ENCODE results near the gene TAOK1. TPM values are rescaled to one million over a fixed set of nuclear protein-coding genes. Genes with fewer than 3 reads are reported as not detected.

TAOK1 gene
- total and polyA plus RNA-seq, 4 donors = 3.9 to 85.6 (median 45.9) TPM

GRCh38 chr17:29518359-29518758 lies 128.2 kb downstream of the TAOK1 start:
- peaks cover 0 to 3% of the 10 kb centered on the region in 2 donors for H3K36me3 ChIP-seq (ENCODE audit: control insufficient read depth in 1 of 2, insufficient read depth in 2 of 2, low read length in 1 of 2)
- intact Hi-C loops (cut with DNase I) = no loop called here

GRCh38 chr17:29524692-29525091 lies 134.5 kb downstream of the TAOK1 start:
- DNase-seq (no peak), ATAC-seq (ENCODE audit: low FRiP score) (no peak)
- H3K4me3 ChIP-seq (ENCODE audit: low read length in 2 of 2) = no peak overlapping the region
- WGBS, 2 donors = 83 to 87% methylated on average over 3 of the region's 3 CpGs
- intact Hi-C loops (cut with DNase I) = no loop called here
- no peaks in the 10 kb centered on the region for H3K27me3 ChIP-seq (ENCODE audit: control insufficient read depth in 1 of 2, insufficient read depth in 2 of 2, low read length in 1 of 2)
- H3K4me1 ChIP-seq (ENCODE audit: control insufficient read depth in 1 of 2, insufficient read depth in 2 of 2, low read length in 2 of 2) = no peaks in the 10 kb centered on the region
- no peaks in the 10 kb centered on the region for H3K9me3 ChIP-seq (ENCODE audit: control insufficient read depth, low read length)
- H3K27ac ChIP-seq (ENCODE audit: low read depth in 1 of 2, low read length in 2 of 2) = no peak overlapping the region
- peaks cover 0 to 3% of the 10 kb centered on the region in 2 donors for H3K36me3 ChIP-seq (ENCODE audit: control insufficient read depth in 1 of 2, insufficient read depth in 2 of 2, low read length in 1 of 2)

More at GRCh38 chr17:29518359-29518758, 128.2 kb downstream of the TAOK1 start:
- ATAC-seq (ENCODE audit: low FRiP score) = no peak
- no peaks in the 10 kb centered on the region for H3K27me3 ChIP-seq (ENCODE audit: control insufficient read depth in 1 of 2, insufficient read depth in 2 of 2, low read length in 1 of 2)
- no peak overlapping the region for H3K27ac ChIP-seq (ENCODE audit: low read depth in 1 of 2, low read length in 2 of 2)
- WGBS, 2 donors = 96 to 97% methylated on average over 1 of the region's 1 CpG
- H3K9me3 ChIP-seq (ENCODE audit: control insufficient read depth, low read length) = no peaks in the 10 kb centered on the region
- no peaks in the 10 kb centered on the region for H3K4me1 ChIP-seq (ENCODE audit: control insufficient read depth in 1 of 2, insufficient read depth in 2 of 2, low read length in 2 of 2)
- DNase-seq = no peak
- no peak overlapping the region for H3K4me3 ChIP-seq (ENCODE audit: low read length in 2 of 2)

- Histone ChIP-seq H3K4me3 (ENCODE audit: low read length in 2 of 2) (no peak overlapping the region), H3K27me3 (ENCODE audit: control insufficient read depth in 1 of 2, insufficient read depth in 2 of 2, low read length in 1 of 2) (no peaks in the 10 kb centered on the region), H3K9me3 (ENCODE audit: control insufficient read depth, low read length) (no peaks in the 10 kb centered on the region), H3K4me1 (ENCODE audit: control insufficient read depth in 1 of 2, insufficient read depth in 2 of 2, low read length in 2 of 2) (no peaks in the 10 kb centered on the region), H3K27ac (ENCODE audit: low read depth in 1 of 2, low read length in 2 of 2) (no peak overlapping the region), H3K36me3 (ENCODE audit: control insufficient read depth in 1 of 2, insufficient read depth in 2 of 2, low read length in 1 of 2) (peaks cover 5 to 6% of the 10 kb centered on the region in 2 donors)
- intact Hi-C loops (cut with DNase I) = no loop called here
- ATAC-seq (ENCODE audit: low FRiP score) (no peak), DNase-seq (no peak)
- WGBS, 2 donors = 92 to 94% methylated on average over 3 of the region's 3 CpGs
Observed at GRCh38 chr17:29526322-29526721, 136.2 kb downstream of the TAOK1 start.

GRCh38 chr17:29533976-29534375 lies 143.8 kb downstream of the TAOK1 start:
- DNase-seq (no peak), ATAC-seq (ENCODE audit: low FRiP score) (no peak)
- Histone ChIP-seq H3K4me1 (ENCODE audit: control insufficient read depth in 1 of 2, insufficient read depth in 2 of 2, low read length in 2 of 2) (no peaks in the 10 kb centered on the region), H3K36me3 (ENCODE audit: control insufficient read depth in 1 of 2, insufficient read depth in 2 of 2, low read length in 1 of 2) (peaks cover 5 to 10% of the 10 kb centered on the region in 2 donors), H3K4me3 (ENCODE audit: low read length in 2 of 2) (no peak overlapping the region), H3K9me3 (ENCODE audit: control insufficient read depth, low read length) (no peaks in the 10 kb centered on the region), H3K27me3 (ENCODE audit: control insufficient read depth in 1 of 2, insufficient read depth in 2 of 2, low read length in 1 of 2) (no peaks in the 10 kb centered on the region), H3K27ac (ENCODE audit: low read depth in 1 of 2, low read length in 2 of 2) (no peak overlapping the region)
- intact Hi-C loops (cut with DNase I) = no loop called here
- WGBS, 2 donors = 88 to 89% methylated on average over 8 of the region's 8 CpGs

- no peak for ATAC-seq (ENCODE audit: low FRiP score)
- no peaks in the 10 kb centered on the region for H3K9me3 ChIP-seq (ENCODE audit: control insufficient read depth, low read length)
- no peak overlapping the region for H3K4me3 ChIP-seq (ENCODE audit: low read length in 2 of 2)
- DNase-seq = no peak
- WGBS, 2 donors = 74 to 77% methylated on average over 4 of the region's 4 CpGs
- H3K4me1 ChIP-seq (ENCODE audit: control insufficient read depth in 1 of 2, insufficient read depth in 2 of 2, low read length in 2 of 2) = no peaks in the 10 kb centered on the region
- intact Hi-C loops (cut with DNase I) = no loop called here
- no peaks in the 10 kb centered on the region for H3K27me3 ChIP-seq (ENCODE audit: control insufficient read depth in 1 of 2, insufficient read depth in 2 of 2, low read length in 1 of 2)
- no peaks in the 10 kb centered on the region for H3K36me3 ChIP-seq (ENCODE audit: control insufficient read depth in 1 of 2, insufficient read depth in 2 of 2, low read length in 1 of 2)
- H3K27ac ChIP-seq (ENCODE audit: low read depth in 1 of 2, low read length in 2 of 2) = no peak overlapping the region
Observed at GRCh38 chr17:29544066-29544465, 153.9 kb downstream of the TAOK1 start.

- Histone ChIP-seq H3K4me1 (ENCODE audit: control insufficient read depth in 1 of 2, insufficient read depth in 2 of 2, low read length in 2 of 2) (no peaks in the 10 kb centered on the region), H3K4me3 (ENCODE audit: low read length in 2 of 2) (no peak overlapping the region), H3K27me3 (ENCODE audit: control insufficient read depth in 1 of 2, insufficient read depth in 2 of 2, low read length in 1 of 2) (no peaks in the 10 kb centered on the region), H3K36me3 (ENCODE audit: control insufficient read depth in 1 of 2, insufficient read depth in 2 of 2, low read length in 1 of 2) (no peaks in the 10 kb centered on the region), H3K9me3 (ENCODE audit: control insufficient read depth, low read length) (no peaks in the 10 kb centered on the region), H3K27ac (ENCODE audit: low read depth in 1 of 2, low read length in 2 of 2) (no peak overlapping the region)
- WGBS, 2 donors = 81 to 89% methylated on average over 1 of the region's 1 CpG
- intact Hi-C loops (cut with DNase I) = no loop called here
- ATAC-seq (ENCODE audit: low FRiP score) (no peak), DNase-seq (no peak)
Observed at GRCh38 chr17:29546085-29546484, 155.9 kb downstream of the TAOK1 start.

GRCh38 chr17:29546830-29547229 lies 156.7 kb downstream of the TAOK1 start:
- Histone ChIP-seq H3K4me1 (ENCODE audit: control insufficient read depth in 1 of 2, insufficient read depth in 2 of 2, low read length in 2 of 2) (no peaks in the 10 kb centered on the region), H3K36me3 (ENCODE audit: control insufficient read depth in 1 of 2, insufficient read depth in 2 of 2, low read length in 1 of 2) (no peaks in the 10 kb centered on the region), H3K27ac (ENCODE audit: low read depth in 1 of 2, low read length in 2 of 2) (no peak overlapping the region), H3K27me3 (ENCODE audit: control insufficient read depth in 1 of 2, insufficient read depth in 2 of 2, low read length in 1 of 2) (no peaks in the 10 kb centered on the region), H3K4me3 (ENCODE audit: low read length in 2 of 2) (no peak overlapping the region), H3K9me3 (ENCODE audit: control insufficient read depth, low read length) (no peaks in the 10 kb centered on the region)
- ATAC-seq (ENCODE audit: low FRiP score) (no peak), DNase-seq (no peak)
- intact Hi-C loops (cut with DNase I) = no loop called here
- WGBS, 2 donors = 85 to 92% methylated on average over 1 of the region's 1 CpG

GRCh38 chr17:29549177-29549923 lies 159.2 kb downstream of the TAOK1 start:
- intact Hi-C loops (cut with DNase I) = no loop called here
- Histone ChIP-seq H3K36me3 (ENCODE audit: control insufficient read depth in 1 of 2, insufficient read depth in 2 of 2, low read length in 1 of 2) (no peaks in the 10 kb centered on the region), H3K27me3 (ENCODE audit: control insufficient read depth in 1 of 2, insufficient read depth in 2 of 2, low read length in 1 of 2) (no peaks in the 10 kb centered on the region), H3K27ac (ENCODE audit: low read depth in 1 of 2, low read length in 2 of 2) (no peak overlapping the region), H3K4me3 (ENCODE audit: low read length in 2 of 2) (no peak overlapping the region), H3K4me1 (ENCODE audit: control insufficient read depth in 1 of 2, insufficient read depth in 2 of 2, low read length in 2 of 2) (no peaks in the 10 kb centered on the region), H3K9me3 (ENCODE audit: control insufficient read depth, low read length) (no peaks in the 10 kb centered on the region)
- ATAC-seq (ENCODE audit: low FRiP score) (no peak), DNase-seq (no peak)
- WGBS, 2 donors = 24 to 27% methylated on average over 5 of the region's 5 CpGs

- Histone ChIP-seq H3K9me3 (ENCODE audit: control insufficient read depth, low read length) (no peaks in the 10 kb centered on the region), H3K27ac (ENCODE audit: low read depth in 1 of 2, low read length in 2 of 2) (no peak overlapping the region), H3K36me3 (ENCODE audit: control insufficient read depth in 1 of 2, insufficient read depth in 2 of 2, low read length in 1 of 2) (no peaks in the 10 kb centered on the region), H3K4me3 (ENCODE audit: low read length in 2 of 2) (no peak overlapping the region), H3K27me3 (ENCODE audit: control insufficient read depth in 1 of 2, insufficient read depth in 2 of 2, low read length in 1 of 2) (no peaks in the 10 kb centered on the region), H3K4me1 (ENCODE audit: control insufficient read depth in 1 of 2, insufficient read depth in 2 of 2, low read length in 2 of 2) (no peaks in the 10 kb centered on the region)
- intact Hi-C loops (cut with DNase I) = no loop called here
- no peak for ATAC-seq (ENCODE audit: low FRiP score)
- DNase-seq = no peak
- 64 to 78% methylated on average over 3 of the region's 3 CpGs for WGBS, 2 donors
Observed at GRCh38 chr17:29555840-29556239, 165.7 kb downstream of the TAOK1 start.
